HEK293 (cell line): Measurements from ENCODE around the gene FLNA.
A peak's percentile ranks its signal among the peaks of the same experiment; 100 is the strongest.

Source experiments
- BCL11A ChIP-seq: fragments of 450-650 bp; formaldehyde crosslinking; IDR thresholded peaks from 2 replicates; pipeline ENCODE4 v1.5.1; 2016; ENCODE audit warnings: low read depth, missing biosample characterization, missing genetic modification characterization
- GFI1B ChIP-seq: fragments of 450-650 bp; formaldehyde crosslinking; IDR thresholded peaks from 2 replicates; pipeline ENCODE4 v1.5.1; 2016; ENCODE audit warnings: missing biosample characterization, missing genetic modification characterization
- HOXC10 ChIP-seq: sonication (generic); formaldehyde crosslinking; IDR thresholded peaks from 2 replicates; pipeline ENCODE4 v1.8.1; 2023; ENCODE audit warnings: mild to moderate bottlenecking, missing genetic modification reagents
- ZBTB1 ChIP-seq: fragments of 450-650 bp; formaldehyde crosslinking; IDR thresholded peaks from 2 replicates; pipeline ENCODE4 v1.5.1; 2016; ENCODE audit warnings: missing biosample characterization, missing genetic modification characterization
- ZBTB20 ChIP-seq: fragments of 450-650 bp; formaldehyde crosslinking; IDR thresholded peaks from 2 replicates; pipeline ENCODE4 v1.5.1; 2016; ENCODE audit warnings: missing biosample characterization, missing genetic modification characterization
- ZBTB49 ChIP-seq: fragments of 450-650 bp; formaldehyde crosslinking; IDR thresholded peaks from 2 replicates; pipeline ENCODE4 v1.5.1; 2016; ENCODE audit warnings: missing biosample characterization, missing genetic modification characterization, low read depth
- ZBTB7A ChIP-seq: fragments of 450-650 bp; formaldehyde crosslinking; IDR thresholded peaks from 2 replicates; pipeline ENCODE4 v1.5.1; 2016; ENCODE audit warnings: low read depth, missing biosample characterization, missing genetic modification characterization
- ZFP3 ChIP-seq: fragments of 450-650 bp; formaldehyde crosslinking; IDR thresholded peaks from 2 replicates; pipeline ENCODE4 v1.5.1; 2016; ENCODE audit warnings: low read depth, missing biosample characterization, missing genetic modification characterization
- ZNF121 ChIP-seq: fragments of 450-650 bp; formaldehyde crosslinking; IDR thresholded peaks from 2 replicates; pipeline ENCODE4 v1.5.1; 2016; ENCODE audit warnings: missing biosample characterization, missing genetic modification characterization
- ZNF146 ChIP-seq: fragments of 450-650 bp; formaldehyde crosslinking; IDR thresholded peaks from 2 replicates; pipeline ENCODE4 v1.5.1; 2016; ENCODE audit warnings: missing biosample characterization, missing genetic modification characterization
- ZNF175 ChIP-seq: fragments of 450-650 bp; formaldehyde crosslinking; IDR thresholded peaks from 2 replicates; pipeline ENCODE4 v1.5.1; 2016; ENCODE audit warnings: missing biosample characterization, missing genetic modification characterization
- ZNF211 ChIP-seq: fragments of 450-650 bp; formaldehyde crosslinking; IDR thresholded peaks from 2 replicates; pipeline ENCODE4 v1.5.1; 2016; ENCODE audit warnings: low read depth, missing biosample characterization, missing genetic modification characterization
- ZNF311 ChIP-seq: fragments of 450-650 bp; formaldehyde crosslinking; IDR thresholded peaks from 2 replicates; pipeline ENCODE4 v1.5.1; 2017; ENCODE audit warnings: missing biosample characterization, missing genetic modification characterization, borderline replicate concordance
- ZNF335 ChIP-seq: fragments of 450-650 bp; formaldehyde crosslinking; conservative IDR thresholded peaks from 2 replicates; pipeline ENCODE4 v1.5.1; 2016; ENCODE audit warnings: missing biosample characterization, missing genetic modification characterization
- ZNF404 ChIP-seq: fragments of 450-650 bp; formaldehyde crosslinking; IDR thresholded peaks from 2 replicates; pipeline ENCODE4 v1.5.1; 2017; ENCODE audit warnings: missing biosample characterization, missing genetic modification characterization
- ZNF48 ChIP-seq: fragments of 450-650 bp; formaldehyde crosslinking; IDR thresholded peaks from 2 replicates; pipeline ENCODE4 v1.5.1; 2016; ENCODE audit warnings: missing biosample characterization, missing genetic modification characterization
- ZNF549 ChIP-seq: fragments of 450-650 bp; IDR thresholded peaks from 2 replicates; pipeline ENCODE4 v1.5.1; 2018; ENCODE audit warnings: missing biosample characterization, missing genetic modification characterization, mild to moderate bottlenecking, inconsistent platforms, moderate library complexity
- ZNF660 ChIP-seq: fragments of 450-650 bp; IDR thresholded peaks from 2 replicates; pipeline ENCODE4 v1.5.1; 2018; ENCODE audit warnings: missing biosample characterization, mild to moderate bottlenecking, missing genetic modification characterization
- ZNF701 ChIP-seq: fragments of 450-650 bp; formaldehyde crosslinking; IDR thresholded peaks from 2 replicates; pipeline ENCODE4 v1.5.1; 2016; ENCODE audit warnings: missing biosample characterization, missing genetic modification characterization
- TF ChIP-seq, protein P1 (sequence below): fragments of 450-650 bp; formaldehyde crosslinking; conservative IDR thresholded peaks from 2 replicates; pipeline ENCODE4 v1.5.1; 2016; ENCODE audit warnings: low read depth, missing biosample characterization, missing genetic modification characterization
- TF ChIP-seq, protein P2 (sequence below): fragments of 450-650 bp; formaldehyde crosslinking; IDR thresholded peaks from 2 replicates; pipeline ENCODE4 v1.5.1; 2016; ENCODE audit warnings: missing biosample characterization, missing genetic modification characterization, low read depth
- TF ChIP-seq, protein P3 (sequence below): fragments of 450-650 bp; formaldehyde crosslinking; IDR thresholded peaks from 2 replicates; pipeline ENCODE4 v1.5.1; 2016; ENCODE audit warnings: missing biosample characterization, missing genetic modification characterization
- TF ChIP-seq, protein P4 (sequence below): fragments of 450-650 bp; formaldehyde crosslinking; IDR thresholded peaks from 2 replicates; pipeline ENCODE4 v1.5.1; 2017; ENCODE audit warnings: missing biosample characterization, missing genetic modification characterization
- TF ChIP-seq, protein P5 (sequence below): fragments of 450-650 bp; formaldehyde crosslinking; IDR thresholded peaks from 2 replicates; pipeline ENCODE4 v1.5.1; 2016; ENCODE audit warnings: missing biosample characterization, missing genetic modification characterization

FLNA gene

GRCh38 chrX:154371017-154371788 is 3.2 kb downstream of the FLNA start (continued):
- TF ChIP-seq ZBTB49 (no peak), ZNF48 (tag by site-specific recombination) (no peak), ZNF335 (tag by site-specific recombination) (no peak), ZNF404 (tag by site-specific recombination) (no peak), ZNF146 (tag by site-specific recombination) (peak; percentile 33; the same call in 1 of the 2 replicates), ZBTB20 (tag by site-specific recombination) (no peak), GFI1B (tag by site-specific recombination) (no peak), ZBTB7A (no peak), ZNF311 (tag by site-specific recombination) (no peak), ZNF211 (no peak), ZNF660 (peak; percentile 52), ZNF549 (tag by site-specific recombination) (no peak), ZBTB1 (tag by site-specific recombination) (no peak), ZNF701 (tag by site-specific recombination) (no peak), ZNF121 (tag by site-specific recombination) (no peak), HOXC10 (no peak), ZNF175 (tag by site-specific recombination) (no peak), BCL11A (tag by site-specific recombination) (0 out of 2 replicates have a peak, but pooled peaks have one; percentile 9), ZFP3 (tag by site-specific recombination) (no peak)
- TF ChIP-seq, protein P1, sequence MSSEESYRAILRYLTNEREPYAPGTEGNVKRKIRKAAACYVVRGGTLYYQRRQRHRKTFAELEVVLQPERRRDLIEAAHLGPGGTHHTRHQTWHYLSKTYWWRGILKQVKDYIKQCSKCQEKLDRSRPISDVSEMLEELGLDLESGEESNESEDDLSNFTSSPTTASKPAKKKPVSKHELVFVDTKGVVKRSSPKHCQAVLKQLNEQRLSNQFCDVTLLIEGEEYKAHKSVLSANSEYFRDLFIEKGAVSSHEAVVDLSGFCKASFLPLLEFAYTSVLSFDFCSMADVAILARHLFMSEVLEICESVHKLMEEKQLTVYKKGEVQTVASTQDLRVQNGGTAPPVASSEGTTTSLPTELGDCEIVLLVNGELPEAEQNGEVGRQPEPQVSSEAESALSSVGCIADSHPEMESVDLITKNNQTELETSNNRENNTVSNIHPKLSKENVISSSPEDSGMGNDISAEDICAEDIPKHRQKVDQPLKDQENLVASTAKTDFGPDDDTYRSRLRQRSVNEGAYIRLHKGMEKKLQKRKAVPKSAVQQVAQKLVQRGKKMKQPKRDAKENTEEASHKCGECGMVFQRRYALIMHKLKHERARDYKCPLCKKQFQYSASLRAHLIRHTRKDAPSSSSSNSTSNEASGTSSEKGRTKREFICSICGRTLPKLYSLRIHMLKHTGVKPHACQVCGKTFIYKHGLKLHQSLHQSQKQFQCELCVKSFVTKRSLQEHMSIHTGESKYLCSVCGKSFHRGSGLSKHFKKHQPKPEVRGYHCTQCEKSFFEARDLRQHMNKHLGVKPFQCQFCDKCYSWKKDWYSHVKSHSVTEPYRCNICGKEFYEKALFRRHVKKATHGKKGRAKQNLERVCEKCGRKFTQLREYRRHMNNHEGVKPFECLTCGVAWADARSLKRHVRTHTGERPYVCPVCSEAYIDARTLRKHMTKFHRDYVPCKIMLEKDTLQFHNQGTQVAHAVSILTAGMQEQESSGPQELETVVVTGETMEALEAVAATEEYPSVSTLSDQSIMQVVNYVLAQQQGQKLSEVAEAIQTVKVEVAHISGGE (tag by site-specific recombination) = no peak
- TF ChIP-seq, protein P2, sequence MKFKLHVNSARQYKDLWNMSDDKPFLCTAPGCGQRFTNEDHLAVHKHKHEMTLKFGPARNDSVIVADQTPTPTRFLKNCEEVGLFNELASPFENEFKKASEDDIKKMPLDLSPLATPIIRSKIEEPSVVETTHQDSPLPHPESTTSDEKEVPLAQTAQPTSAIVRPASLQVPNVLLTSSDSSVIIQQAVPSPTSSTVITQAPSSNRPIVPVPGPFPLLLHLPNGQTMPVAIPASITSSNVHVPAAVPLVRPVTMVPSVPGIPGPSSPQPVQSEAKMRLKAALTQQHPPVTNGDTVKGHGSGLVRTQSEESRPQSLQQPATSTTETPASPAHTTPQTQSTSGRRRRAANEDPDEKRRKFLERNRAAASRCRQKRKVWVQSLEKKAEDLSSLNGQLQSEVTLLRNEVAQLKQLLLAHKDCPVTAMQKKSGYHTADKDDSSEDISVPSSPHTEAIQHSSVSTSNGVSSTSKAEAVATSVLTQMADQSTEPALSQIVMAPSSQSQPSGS = no peak
- TF ChIP-seq, protein P3, sequence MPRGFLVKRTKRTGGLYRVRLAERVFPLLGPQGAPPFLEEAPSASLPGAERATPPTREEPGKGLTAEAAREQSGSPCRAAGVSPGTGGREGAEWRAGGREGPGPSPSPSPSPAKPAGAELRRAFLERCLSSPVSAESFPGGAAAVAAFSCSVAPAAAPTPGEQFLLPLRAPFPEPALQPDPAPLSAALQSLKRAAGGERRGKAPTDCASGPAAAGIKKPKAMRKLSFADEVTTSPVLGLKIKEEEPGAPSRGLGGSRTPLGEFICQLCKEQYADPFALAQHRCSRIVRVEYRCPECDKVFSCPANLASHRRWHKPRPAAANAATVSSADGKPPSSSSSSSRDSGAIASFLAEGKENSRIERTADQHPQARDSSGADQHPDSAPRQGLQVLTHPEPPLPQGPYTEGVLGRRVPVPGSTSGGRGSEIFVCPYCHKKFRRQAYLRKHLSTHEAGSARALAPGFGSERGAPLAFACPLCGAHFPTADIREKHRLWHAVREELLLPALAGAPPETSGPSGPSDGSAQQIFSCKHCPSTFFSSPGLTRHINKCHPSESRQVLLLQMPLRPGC (tag by site-specific recombination) = peak; percentile 48
- TF ChIP-seq, protein P4, sequence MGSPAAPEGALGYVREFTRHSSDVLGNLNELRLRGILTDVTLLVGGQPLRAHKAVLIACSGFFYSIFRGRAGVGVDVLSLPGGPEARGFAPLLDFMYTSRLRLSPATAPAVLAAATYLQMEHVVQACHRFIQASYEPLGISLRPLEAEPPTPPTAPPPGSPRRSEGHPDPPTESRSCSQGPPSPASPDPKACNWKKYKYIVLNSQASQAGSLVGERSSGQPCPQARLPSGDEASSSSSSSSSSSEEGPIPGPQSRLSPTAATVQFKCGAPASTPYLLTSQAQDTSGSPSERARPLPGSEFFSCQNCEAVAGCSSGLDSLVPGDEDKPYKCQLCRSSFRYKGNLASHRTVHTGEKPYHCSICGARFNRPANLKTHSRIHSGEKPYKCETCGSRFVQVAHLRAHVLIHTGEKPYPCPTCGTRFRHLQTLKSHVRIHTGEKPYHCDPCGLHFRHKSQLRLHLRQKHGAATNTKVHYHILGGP (tag by site-specific recombination) = no peak
- TF ChIP-seq, protein P5, sequence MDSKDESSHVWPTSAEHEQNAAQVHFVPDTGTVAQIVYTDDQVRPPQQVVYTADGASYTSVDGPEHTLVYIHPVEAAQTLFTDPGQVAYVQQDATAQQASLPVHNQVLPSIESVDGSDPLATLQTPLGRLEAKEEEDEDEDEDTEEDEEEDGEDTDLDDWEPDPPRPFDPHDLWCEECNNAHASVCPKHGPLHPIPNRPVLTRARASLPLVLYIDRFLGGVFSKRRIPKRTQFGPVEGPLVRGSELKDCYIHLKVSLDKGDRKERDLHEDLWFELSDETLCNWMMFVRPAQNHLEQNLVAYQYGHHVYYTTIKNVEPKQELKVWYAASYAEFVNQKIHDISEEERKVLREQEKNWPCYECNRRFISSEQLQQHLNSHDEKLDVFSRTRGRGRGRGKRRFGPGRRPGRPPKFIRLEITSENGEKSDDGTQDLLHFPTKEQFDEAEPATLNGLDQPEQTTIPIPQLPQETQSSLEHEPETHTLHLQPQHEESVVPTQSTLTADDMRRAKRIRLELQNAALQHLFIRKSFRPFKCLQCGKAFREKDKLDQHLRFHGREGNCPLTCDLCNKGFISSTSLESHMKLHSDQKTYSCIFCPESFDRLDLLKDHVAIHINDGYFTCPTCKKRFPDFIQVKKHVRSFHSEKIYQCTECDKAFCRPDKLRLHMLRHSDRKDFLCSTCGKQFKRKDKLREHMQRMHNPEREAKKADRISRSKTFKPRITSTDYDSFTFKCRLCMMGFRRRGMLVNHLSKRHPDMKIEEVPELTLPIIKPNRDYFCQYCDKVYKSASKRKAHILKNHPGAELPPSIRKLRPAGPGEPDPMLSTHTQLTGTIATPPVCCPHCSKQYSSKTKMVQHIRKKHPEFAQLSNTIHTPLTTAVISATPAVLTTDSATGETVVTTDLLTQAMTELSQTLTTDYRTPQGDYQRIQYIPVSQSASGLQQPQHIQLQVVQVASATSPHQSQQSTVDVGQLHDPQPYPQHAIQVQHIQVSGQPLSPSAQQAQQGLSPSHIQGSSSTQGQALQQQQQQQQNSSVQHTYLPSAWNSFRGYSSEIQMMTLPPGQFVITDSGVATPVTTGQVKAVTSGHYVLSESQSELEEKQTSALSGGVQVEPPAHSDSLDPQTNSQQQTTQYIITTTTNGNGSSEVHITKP (tag by site-specific recombination) = 0 out of 2 replicates have a peak, but pooled peaks have one; percentile 34
